NB4 (cell line): ENCODE data around the gene BRME1.

Source experiments
- MYC ChIP-seq: IDR thresholded peaks from 2 replicates; pipeline ENCODE4 v1.6.1; 2011; ENCODE audit warnings: low read depth, low read length
- POLR2A ChIP-seq: IDR thresholded peaks from 2 replicates; pipeline ENCODE4 v1.6.1; 2011; ENCODE audit warnings: mild to moderate bottlenecking; ENCODE audit not compliant: insufficient read length; ENCODE audit errors: extremely low read depth
- TF ChIP-seq, protein P1 (sequence below): IDR thresholded peaks from one replicate; pipeline ENCODE4 v1.5.1; 2012; ENCODE audit warnings: low read depth, low read length

DNA sequence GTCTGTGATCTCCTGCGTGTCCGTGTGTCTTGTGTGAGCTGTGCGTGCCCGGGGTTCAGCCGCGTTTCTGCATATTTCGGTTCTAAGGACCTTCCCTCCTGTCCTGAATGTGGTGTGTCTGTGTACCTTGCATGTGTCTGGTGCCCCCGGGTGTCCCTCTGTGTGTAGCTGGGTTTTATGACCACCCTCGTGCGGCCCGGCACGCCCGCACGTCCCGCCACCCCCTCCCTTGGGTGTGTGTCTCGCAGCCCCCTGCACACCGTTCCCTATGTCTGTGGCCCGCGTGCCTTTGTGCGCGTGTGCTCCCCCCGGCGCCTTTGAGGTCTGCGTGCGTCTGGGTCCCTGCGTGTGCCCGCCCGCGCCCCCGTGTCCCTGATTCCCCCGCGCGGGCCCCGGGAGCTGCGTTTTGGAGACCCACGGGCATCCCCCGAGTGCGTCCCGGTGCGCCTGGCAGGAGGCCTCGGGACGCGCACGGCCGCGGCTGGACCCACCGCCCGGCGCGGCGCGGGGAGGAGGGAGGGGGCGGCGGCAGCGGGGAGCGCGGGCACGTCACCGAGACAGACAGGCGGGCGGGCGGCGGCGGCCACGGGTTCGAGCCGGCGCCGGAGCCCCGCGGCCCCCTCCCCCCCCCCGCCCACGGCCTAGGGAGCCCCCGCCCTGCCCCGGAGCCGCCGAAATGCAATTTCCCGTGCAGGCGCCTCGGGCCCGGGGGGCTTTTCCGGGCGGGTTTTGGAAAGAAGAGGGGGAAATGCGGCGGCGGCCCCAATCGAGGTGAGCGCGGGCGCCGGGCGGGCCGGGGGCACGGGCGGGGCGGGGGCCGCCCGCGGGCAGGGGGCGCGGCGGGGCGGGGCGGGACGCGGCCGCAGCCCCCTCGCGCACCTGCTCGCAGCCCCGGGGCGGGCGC lies 41.0 kb downstream of the BRME1 start:
- no peak for TF ChIP-seq POLR2A
- TF ChIP-seq, protein P1, sequence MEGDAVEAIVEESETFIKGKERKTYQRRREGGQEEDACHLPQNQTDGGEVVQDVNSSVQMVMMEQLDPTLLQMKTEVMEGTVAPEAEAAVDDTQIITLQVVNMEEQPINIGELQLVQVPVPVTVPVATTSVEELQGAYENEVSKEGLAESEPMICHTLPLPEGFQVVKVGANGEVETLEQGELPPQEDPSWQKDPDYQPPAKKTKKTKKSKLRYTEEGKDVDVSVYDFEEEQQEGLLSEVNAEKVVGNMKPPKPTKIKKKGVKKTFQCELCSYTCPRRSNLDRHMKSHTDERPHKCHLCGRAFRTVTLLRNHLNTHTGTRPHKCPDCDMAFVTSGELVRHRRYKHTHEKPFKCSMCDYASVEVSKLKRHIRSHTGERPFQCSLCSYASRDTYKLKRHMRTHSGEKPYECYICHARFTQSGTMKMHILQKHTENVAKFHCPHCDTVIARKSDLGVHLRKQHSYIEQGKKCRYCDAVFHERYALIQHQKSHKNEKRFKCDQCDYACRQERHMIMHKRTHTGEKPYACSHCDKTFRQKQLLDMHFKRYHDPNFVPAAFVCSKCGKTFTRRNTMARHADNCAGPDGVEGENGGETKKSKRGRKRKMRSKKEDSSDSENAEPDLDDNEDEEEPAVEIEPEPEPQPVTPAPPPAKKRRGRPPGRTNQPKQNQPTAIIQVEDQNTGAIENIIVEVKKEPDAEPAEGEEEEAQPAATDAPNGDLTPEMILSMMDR: no peak
- TF ChIP-seq MYC: no peak
